AG08396 (cell line): Measurements from ENCODE around the gene MBOAT1.

Source experiments
- DNase-seq: peaks from one replicate; pipeline ENCODE4 v3.0.0; 2012; ENCODE audit warnings: low spot score, mixed read lengths

Gene MBOAT1

DNA sequence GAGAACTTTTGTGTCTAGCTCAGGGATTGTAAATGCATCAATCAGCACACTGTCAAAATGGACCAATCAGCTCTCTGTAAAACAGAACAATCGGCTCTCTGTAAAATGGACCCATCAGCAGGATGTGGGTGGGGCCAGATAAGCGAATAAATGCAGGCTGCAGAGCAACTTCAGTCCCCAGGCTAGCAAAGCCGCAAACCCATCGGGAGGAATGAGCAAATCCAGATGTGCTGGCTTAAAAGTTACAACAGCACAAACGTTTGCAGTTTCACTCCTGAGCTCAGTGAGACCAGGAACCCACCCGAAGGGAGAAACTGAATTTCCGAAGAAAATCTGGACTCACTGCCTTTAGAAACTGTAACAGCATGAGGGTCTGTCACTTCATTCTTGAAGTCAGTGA, 21.9 kb upstream of the MBOAT1 start:
- DNase-seq, result no peak

DNA sequence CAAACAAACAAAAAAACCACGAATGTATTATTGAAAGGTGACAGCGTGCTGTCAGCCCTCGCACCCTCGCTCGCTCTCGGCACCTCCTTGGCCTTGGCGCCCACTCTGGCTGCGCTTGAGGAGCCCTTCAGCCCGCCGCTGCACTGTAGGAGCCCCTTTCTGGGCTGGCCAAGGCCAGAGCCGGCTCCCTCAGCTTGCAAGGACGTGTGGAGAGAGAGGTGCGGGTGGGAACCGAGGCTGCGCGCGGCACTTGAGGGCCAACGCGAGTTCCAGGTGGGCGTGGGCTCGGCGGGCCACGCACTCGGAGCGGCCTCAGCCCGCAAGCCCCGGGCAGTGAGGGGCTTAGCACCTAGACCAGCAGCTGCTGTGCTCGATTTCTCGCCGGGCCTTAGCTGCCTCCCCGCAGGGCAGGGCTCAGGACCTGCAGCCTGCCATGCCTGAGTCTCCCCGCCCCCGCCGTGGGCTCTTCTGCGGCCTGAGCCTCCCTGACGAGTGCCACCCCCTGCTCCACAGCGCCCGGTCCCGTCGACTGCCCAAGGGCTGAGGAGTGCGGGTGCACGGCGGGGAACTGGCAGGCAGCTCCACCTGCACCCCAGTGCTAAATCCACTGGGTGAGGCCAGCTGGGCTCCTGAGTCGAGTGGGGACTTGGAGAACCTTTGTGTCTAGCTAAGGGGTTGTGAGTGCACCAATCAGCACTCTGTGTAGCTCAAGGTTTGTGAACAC, 20.9 kb upstream of the MBOAT1 start:
- no peak for DNase-seq

DNA sequence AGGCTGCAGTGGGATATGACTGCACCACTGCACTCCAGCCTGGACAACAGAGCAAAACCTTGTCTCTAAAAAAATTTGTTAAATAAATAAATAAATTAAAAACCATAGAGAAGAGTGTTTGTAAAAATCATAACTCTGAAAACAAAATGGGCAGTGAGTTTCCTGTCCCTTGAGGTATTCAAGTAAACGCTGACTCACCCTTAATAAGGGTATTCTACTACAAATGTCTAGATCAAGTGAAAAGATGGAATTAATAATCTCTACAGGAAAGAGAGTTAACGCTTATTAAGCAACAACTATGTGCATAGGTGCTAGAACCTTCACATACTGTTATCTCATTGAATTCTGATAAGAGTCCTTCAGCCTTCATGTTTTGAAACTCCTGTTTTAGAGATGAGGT, 19.9 kb upstream of the MBOAT1 start:
- no peak for DNase-seq

DNA sequence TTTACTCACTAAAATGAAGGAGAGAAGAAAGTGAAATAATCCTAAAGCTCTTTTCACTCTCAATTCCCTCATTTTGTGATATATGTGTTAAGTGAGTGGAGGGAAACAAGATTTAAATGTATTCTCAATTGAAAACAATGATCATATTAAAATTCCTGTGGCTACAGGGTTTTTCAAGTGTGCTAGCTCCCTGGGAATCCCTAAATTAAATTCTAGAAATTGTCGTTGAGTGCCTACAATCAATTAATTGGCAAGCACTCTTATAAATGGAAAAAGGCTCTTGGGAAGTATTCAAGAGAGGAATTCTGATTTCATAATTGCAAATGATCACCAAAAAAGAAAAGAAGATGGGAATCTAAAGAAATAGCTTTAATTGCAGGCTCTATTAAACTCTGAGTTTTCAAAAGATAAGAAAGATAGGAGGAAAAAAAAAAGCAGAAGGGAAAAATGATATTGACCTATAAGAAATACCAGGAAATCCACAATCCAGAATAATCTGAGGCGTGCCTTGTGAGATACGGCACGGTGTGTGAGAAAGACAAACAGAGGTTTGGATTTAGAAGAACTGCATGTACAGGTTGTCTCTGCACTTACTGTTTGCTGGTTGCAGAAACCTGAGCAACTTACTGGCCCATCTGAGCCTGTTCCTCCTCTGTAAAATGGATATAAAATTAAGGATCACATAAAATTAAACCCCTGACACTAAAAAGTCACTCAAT, 18.3 kb upstream of the MBOAT1 start:
- DNase-seq, result no peak

DNA sequence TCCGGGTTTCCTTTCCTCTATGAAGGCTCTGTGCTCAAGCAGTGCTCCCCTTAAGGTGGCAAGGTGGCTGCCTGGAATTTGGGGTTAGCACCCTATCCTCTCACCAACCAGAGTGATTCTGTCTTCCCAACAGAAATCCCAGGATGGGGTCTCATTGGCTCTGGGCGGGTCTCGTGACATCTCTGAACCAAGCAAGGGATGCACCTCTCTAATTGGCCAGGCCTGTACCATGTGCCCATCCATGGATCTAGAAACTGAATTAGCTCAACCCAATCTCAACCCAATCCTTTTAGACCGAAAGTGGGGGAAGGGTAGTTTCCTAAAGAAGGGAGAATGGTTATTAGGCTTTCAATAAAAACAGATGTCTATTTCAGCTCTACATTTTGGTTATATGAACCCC, 17.6 kb upstream of the MBOAT1 start:
- DNase-seq, result no peak

DNA sequence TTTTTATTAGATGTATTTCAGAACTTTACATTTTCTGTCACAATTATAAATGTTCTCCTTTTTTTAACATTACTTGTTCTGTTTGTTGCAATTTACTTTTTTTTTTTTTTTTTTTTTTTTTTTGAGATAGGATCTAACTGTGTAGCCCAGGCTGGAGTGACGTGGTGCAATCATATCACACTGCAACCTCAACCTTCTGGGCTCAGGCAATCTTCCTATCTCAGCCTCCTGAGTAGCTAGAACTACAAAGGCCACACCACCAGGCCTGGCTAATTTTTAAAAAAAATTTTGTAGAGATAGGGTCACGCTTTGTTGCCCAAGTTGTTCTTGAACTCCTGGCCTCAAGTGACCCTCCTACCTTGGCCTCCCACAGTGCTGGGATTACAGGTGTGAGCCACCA, 15.1 kb upstream of the MBOAT1 start:
- no peak for DNase-seq

DNA sequence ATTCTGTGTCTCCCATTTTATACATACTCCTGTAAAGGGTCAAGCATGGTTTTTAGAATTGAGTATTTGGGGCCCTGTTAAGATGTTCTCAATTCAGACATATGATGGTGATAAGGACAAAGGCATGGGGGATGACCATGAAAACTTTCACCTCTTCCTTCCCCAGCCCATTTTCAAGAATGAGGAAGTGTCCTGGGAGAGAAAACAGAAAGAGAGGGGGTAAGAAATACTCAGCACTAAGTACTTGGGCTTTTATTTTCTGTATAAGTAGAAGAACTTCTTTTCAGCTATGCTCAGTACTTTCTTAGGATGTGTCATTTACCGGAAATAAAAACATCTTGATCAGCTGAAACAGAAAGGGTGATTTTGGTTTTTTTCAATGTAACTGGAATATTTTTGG, 10.9 kb upstream of the MBOAT1 start:
- no peak for DNase-seq

DNA sequence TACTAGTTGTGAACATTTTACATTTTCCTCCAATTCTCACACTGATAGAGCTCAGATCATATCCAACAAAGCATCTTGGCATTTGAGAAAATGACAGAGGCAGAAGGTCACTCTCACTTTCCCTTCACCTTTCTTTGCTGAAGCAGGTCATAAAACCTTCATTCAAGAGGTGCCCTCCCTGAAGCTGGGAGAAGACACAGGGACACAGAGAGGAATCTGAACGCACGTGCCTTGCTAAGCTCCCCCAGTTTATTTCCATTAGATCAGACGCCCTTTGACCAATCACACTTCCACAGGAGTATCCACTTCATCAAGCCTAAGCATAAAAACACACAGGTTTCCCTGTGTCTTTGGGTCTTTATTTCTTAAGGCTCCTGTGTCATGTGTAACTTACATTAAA, 9.2 kb upstream of the MBOAT1 start:
- DNase-seq, result no peak

DNA sequence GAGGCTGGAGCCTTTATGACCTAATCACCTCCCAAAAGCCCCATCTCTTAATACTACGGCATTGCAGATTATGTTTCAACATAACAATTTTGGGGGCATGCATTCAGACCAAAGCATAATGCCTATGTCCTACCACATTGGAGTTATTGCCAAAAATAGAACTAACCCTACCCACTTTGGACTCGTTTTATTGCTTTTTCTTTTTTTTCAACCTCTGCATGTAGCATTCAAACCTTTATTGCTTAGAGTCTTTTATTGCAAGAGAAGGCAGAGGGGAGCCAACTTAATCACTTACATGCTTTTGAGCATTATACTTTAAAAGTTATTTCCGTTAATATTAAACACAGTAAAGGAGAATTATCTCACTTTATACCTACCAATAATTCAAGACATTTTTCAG, 8.1 kb upstream of the MBOAT1 start:
- no peak for DNase-seq

DNA sequence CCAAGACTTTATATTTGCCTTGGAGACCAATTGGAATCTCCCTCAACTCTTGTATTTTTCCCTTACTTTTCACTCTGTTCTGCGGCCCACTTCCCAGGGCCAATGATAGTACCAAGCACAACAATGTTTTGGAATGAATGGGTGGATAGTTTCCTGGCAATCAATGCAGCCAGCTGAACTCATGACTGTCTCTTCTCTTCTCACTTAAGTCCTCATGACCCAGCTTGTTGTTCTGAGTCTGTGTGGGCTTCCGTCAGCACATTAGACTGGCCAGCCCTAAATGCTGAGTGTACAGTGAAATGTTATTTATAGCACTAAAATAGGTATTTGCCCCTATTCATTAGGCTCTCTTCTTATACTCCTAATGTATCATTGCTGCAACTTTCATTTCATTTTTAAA, 5.6 kb upstream of the MBOAT1 start:
- no peak for DNase-seq

DNA sequence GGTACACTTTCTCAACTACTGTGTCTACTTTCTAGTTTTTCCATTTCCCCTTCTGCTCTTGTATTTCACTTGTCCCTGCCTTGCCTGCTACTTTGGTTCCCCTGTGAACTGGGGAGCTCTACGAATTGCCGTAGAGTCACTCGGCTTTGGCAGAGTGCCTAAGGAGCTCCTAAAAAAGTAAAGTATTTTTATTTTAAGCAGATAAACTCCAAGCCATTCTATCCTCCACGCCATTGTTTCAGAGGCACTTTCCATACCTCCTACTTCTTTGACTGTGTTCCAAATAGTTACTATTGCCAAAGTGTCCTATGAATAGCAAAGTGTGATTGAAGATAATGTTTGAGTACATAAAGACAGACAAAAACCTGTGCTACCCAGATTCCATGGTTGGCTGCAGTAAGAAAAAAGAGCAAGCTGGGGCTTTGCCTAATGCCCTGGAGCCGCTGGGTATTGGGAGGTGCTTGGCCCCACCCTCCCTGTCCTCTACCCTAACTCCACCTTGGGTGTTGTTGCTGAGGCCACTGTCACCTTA, 5.1 kb upstream of the MBOAT1 start:
- no peak for DNase-seq

DNA sequence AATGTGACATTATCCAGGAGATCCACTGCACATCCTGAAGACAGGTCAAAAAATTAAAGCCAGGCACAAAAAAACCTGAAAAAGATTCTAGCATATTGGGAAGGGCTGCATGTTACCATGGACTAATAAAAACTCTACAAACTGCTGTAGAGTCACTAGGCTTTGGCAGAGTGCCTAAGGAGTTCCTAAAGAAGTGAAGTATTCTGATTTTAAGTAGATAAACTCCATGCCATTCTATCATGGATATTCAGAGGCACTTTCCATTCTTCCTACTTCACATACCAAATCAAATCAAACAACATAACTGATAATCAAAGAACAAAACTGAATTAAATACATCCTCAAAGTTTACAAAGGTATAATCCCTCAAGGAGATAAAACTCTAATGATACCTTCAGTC, 3.0 kb upstream of the MBOAT1 start:
- no peak for DNase-seq

DNA sequence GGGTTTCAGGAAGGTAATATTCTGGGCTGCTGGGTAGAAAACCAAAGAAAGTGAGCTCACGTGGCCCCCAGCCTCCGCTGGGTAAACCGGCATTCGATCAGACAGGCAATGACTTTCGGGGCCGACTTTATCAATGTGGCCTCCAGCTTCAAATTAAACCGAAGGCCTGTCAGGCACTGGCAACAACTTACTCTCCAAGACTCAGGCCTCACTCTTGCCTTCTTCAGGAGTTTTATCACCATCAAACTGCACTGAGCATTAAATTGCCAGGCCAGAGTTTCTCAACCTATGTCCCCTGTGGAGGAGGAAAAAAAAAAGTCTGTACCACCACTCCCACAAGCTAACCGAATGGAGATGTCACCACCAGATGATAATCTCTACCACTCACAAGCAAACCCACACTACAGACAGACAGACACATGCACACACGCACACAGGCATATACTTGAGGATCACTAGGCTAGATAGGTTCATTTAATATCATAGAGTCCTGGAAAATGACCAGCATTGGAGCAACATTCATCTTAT, 1.1 kb upstream of the MBOAT1 start:
- DNase-seq, result no peak

DNA sequence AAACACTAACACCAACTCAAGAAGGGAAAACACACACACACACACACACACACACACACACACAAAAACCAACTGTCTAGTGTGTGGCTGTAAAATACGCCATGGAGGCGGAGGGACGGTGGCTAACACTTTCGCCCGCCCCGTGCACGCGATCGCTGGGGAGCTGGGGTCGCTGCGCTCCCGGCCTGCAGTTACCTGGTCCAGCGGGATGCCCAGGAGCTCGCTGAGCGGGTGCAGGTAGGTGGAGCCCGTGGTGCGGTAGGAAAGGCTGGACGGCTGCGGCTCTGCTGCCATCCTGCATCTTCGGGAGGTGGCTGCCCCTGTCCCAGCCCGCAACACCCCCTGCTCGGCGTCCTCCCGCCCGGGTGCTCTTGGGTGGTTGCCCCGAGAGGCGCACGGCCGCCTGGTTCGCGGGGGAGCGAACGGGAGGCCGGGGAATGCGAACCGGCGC, 303 bp downstream of the MBOAT1 start:
- DNase-seq, result no peak

DNA sequence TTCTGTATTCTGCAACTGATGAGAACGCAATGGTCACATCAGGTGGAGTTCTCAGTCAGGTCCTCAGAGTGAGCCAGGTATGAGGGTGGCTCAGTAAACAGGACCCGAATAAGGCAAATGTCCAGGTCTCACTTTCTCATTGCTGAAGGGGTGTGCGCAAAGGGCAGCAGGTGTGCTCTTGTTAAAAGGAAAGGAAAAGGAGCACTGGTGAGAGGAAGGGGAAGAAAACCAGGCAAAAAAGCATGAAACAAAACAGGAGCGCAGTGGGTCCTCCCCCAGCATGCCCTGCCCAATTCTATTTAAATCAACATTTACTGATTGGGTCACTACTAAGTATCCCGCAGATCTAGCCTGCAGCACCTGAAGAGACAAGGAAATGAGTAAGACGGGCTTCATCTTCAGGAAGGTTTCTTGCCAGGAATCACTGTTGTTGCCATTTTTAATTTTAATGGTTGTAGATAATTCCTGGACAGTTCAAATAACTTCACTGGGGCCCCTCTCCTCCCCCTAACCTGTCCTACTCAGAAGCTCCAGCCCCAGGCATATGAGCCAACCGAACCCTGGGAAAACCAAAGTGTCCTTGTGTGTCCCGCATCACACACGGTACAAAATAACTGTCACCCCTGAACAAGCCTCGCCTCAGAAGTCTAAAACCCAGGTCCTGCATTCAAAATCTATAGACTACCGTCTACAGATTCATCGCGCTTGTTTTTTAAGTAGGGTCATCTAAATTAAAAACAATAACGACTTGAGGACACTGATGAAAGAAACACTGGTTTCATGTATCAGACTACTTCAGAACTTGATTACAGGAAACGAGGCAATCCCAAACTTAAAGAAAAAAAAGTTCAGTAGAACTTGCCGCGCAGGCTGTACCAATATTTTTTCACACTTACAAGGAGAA, 980 bp downstream of the MBOAT1 start:
- no peak for DNase-seq

DNA sequence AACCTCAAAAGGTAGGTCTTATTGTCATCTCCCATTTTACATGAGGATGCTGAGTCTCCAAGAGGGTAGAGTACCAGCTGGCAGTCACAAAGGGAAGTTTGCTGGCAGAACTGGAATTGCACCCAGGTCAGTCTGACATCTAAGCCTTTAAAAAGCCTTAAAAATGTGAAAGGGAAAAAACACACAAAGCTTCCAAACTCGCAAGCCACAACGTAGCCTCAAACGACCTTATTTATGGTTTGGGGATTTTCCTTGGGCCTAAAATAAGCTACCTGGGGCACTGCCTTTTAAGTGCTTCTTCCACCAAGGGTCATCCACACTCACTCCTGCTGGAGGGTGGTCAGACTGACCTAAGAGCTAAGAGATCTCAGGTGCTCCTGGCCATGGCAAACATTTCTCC, 2.1 kb downstream of the MBOAT1 start:
- DNase-seq, result no peak

DNA sequence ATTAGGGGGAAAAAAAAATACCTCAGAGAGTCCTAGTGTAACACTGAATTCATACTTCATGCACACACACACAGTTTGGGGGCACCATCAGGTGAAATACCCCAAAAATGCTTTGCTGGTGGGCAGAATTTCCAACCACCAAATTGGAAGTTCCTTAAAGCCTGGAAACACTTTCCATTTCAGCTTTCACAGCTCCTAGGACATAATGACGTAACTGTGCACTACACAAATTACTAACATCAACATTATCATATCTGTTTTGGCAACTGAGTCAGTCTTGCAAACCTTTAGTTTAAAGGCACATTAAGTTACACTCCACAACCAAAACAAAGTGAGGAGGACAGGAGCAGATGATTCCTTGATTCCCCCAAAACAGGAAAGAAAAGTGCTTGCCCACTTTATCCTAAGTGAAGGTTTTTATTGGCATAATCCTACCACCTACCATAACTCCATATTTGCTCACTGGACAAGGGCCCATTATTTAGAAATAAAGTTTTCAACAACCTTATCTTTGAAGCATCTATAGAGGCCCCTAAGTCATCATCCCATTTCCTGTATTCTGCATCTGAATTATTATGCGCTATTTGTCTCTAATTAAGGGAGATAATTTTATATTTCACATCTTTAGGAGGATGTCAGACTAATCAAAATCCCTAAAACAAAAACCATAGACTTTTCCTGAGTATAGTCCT, 3.4 kb downstream of the MBOAT1 start:
- no peak for DNase-seq

DNA sequence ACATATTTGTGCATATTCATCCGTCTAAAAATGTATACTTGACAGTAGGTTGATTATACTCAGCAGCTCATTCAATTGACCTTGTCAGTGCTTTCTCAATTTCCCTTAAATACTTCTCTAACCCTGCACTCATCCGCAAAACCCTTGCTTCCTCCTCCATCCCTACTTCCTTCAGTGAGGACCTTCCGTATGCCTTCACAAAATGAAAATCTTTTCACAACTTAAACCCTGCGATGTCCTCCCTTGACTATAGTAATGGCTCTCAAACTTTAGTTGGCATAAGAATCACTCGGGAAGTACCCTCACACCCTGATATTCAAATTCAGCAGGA, 5.2 kb downstream of the MBOAT1 start:
- no peak for DNase-seq

DNA sequence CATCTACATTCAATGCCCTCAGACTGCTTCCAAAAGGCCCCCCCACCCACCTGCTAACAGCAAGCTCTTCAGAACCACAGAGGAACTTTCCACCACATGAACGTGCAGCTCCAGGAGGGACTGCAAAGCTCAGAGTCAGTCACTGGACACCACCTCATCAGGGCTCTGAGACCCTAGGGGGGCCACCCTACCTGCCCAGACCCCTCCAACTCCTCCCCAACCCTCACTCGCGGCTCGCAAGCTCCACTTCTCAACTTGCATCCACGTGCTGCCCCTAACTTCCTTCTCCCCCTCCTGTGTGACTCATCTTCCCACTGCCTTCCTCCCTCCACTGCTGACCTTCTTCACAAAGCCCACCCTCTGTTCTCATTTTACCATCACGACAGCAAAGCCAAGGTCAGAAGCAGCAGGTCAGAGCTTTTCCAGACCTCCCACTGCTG, 6.5 kb downstream of the MBOAT1 start:
- no peak for DNase-seq

DNA sequence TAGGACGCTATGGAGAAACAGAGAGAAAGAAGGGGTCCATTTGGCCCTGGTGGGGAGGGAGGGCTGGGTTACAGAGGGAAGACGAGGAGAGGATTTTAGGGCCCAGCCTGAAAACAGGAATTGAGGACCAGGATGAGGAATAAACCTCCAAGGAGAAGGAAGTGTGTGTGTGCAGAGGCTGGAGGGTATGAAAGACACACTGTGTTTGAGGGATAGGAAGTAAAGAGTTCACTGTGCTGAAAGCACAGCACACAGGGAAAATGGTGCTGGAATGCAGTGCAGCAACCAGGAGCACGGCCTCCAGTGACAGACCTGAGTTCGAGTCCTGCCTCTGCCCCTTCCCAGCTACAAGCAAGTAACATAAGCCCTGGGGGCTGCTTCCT, 7.8 kb downstream of the MBOAT1 start:
- no peak for DNase-seq

DNA sequence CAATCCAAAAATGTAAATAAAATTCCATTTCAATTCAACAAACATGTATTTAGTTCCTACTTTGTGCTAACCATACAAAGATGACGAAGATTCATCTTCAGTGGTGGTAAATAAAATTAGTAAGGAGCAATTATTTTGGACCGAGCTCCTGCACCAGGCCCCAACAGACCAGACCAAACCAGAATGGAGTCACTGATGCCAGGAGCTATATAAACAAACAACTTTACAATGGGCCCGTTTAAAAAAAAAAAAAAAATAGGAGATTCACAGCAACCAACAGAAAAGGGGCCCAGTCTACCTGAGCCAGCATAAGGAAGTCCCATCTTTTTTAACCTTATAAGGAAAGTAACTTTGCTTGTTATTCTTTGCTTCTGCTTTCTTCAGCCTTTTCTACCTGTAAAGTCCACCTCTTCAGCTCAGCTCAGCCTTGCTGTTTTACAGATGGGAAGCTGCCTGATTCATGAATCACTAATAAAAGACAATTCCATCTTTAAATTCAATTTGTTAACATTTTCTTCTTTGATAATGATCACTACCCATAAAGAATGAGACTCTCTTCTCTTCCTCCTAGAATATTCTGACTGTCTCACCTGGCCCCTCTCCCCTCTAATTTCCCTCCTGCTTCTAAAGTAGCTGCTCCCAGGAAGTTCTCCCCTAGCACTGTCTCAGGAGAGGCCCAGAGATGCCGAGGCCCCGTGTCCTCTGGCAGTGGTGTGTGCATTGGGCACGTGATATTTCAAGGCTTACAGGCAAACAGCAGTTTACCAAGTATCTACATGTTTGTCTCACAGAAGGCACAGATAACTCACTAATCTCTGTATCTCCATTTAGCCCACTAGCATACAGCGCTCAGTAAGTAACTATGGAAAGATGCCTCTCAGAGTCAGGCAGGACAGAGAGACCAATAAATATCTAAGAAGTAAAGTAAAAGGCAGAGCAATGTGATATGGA, 8.4 kb downstream of the MBOAT1 start:
- DNase-seq, result no peak
